CD14-positive monocyte (primary cell): Measurements from ENCODE around the gene PRDM1. TPM values are rescaled to one million over a fixed set of nuclear protein-coding genes. Genes with fewer than 3 reads are reported as not detected.

Experiments
- DNase-seq, 3 donors: peaks; one replicate each; pipeline ENCODE4 v3.0.0-alpha.2; 2011 to 2022
- H2AFZ ChIP-seq: 2 replicates; pipeline ENCODE4 v1.6.0; 2012; ENCODE audit warnings: mild to moderate bottlenecking, low read depth, low read length, inconsistent platforms; ENCODE audit not compliant: insufficient read depth, poor library complexity, severe bottlenecking
- H3K27ac ChIP-seq, 2 donors: 1 replicate in 1 of 2; 2 replicates in 1 of 2; pipeline ENCODE4 v1.5.1; 2012 to 2013; ENCODE audit warnings: low read length in 2 of 2, control low read depth in 1 of 2, inconsistent platforms in 1 of 2, low read depth in 1 of 2, mild to moderate bottlenecking in 1 of 2
- H3K27me3 ChIP-seq, 2 donors: one replicate each; pipeline versions ENCODE4 v1.6.0 to v1.6.1; 2011 to 2013; ENCODE audit warnings: low read length in 2 of 2; ENCODE audit not compliant: control insufficient read depth in 2 of 2, insufficient read depth in 2 of 2
- H3K36me3 ChIP-seq, 2 donors: replicated peaks in 1 of 2; 1 replicate in 1 of 2; 2 replicates in 1 of 2; pipeline versions ENCODE4 v1.5.1 to v1.6.1; 2012 to 2013; ENCODE audit warnings: low read length in 2 of 2, control low read depth in 1 of 2, inconsistent platforms in 1 of 2, mild to moderate bottlenecking in 1 of 2; ENCODE audit not compliant: insufficient read depth in 2 of 2, control insufficient read depth in 1 of 2
- H3K4me1 ChIP-seq, 2 donors: 1 replicate in 1 of 2; 2 replicates in 1 of 2; pipeline versions ENCODE4 v1.5.1 to v1.6.1; 2012 to 2013; ENCODE audit warnings: low read length in 2 of 2, control low read depth in 1 of 2, inconsistent platforms in 1 of 2, mild to moderate bottlenecking in 1 of 2, moderate library complexity in 1 of 2; ENCODE audit not compliant: insufficient read depth in 2 of 2, control insufficient read depth in 1 of 2
- H3K4me2 ChIP-seq: replicated peaks from 2 replicates; pipeline ENCODE3; 2012; ENCODE audit warnings: low read length, moderate library complexity, mild to moderate bottlenecking; ENCODE audit not compliant: poor library complexity, severe bottlenecking; ENCODE audit errors: extremely low read depth
- H3K4me3 ChIP-seq, 3 experiments: fragments of 200-600 bp in 1 of 3; sonication (generic) in 1 of 3; replicated peaks in 1 of 3; 1 replicate in 2 of 3; 2 replicates in 1 of 3; pipeline ENCODE4 v1.5.1; 2011 to 2013; ENCODE audit warnings: low read length in 3 of 3, mild to moderate bottlenecking in 3 of 3, control low read depth in 2 of 3, low read depth in 2 of 3, inconsistent platforms in 1 of 3, moderate library complexity in 1 of 3
- H3K79me2 ChIP-seq: 2 replicates; pipeline ENCODE4 v1.6.0; 2012; ENCODE audit warnings: mild to moderate bottlenecking, control low read depth, inconsistent platforms, low read length, moderate library complexity; ENCODE audit not compliant: insufficient read depth
- H3K9ac ChIP-seq: 2 replicates; pipeline ENCODE4 v1.6.0; 2017; ENCODE audit warnings: low read length, mild to moderate bottlenecking; ENCODE audit not compliant: insufficient read depth, poor library complexity, severe bottlenecking
- H3K9me3 ChIP-seq, 2 donors: replicated peaks in 1 of 2; 1 replicate in 1 of 2; 2 replicates in 1 of 2; pipeline versions ENCODE4 v1.5.1 to v1.6.1; 2012 to 2013; ENCODE audit warnings: low read length in 2 of 2, control low read depth in 1 of 2; ENCODE audit not compliant: control insufficient read depth in 1 of 2, insufficient read depth in 1 of 2
- H4K20me1 ChIP-seq: 2 replicates; pipeline ENCODE4 v1.6.0; 2012; ENCODE audit warnings: mild to moderate bottlenecking, low read length, control low read depth, moderate library complexity; ENCODE audit not compliant: insufficient read depth
- H3K27ac Mint-ChIP-seq, 7 donors: one replicate each; pipeline ENCODE4 v1.8.0; 2020; ENCODE audit warnings: mild to moderate bottlenecking in 7 of 7, mixed read lengths in 7 of 7, moderate library complexity in 6 of 7, inconsistent platforms in 2 of 7
- H3K27me3 Mint-ChIP-seq, 3 donors: one replicate each; pipeline ENCODE4 v1.8.0; 2021 to 2022; ENCODE audit warnings: low read depth in 3 of 3, mild to moderate bottlenecking in 3 of 3, mixed read lengths in 3 of 3, moderate library complexity in 3 of 3, inconsistent platforms in 1 of 3
- H3K36me3 Mint-ChIP-seq, 2 donors: one replicate each; pipeline ENCODE4 v1.8.0; 2020; ENCODE audit warnings: mixed read lengths in 2 of 2, inconsistent platforms in 1 of 2, mild to moderate bottlenecking in 1 of 2
- H3K4me1 Mint-ChIP-seq: one replicate; pipeline ENCODE4 v1.8.0; 2020; ENCODE audit warnings: mild to moderate bottlenecking, mixed read lengths
- H3K4me3 Mint-ChIP-seq, 2 donors: one replicate each; pipeline ENCODE4 v1.8.0; 2020; ENCODE audit warnings: mild to moderate bottlenecking in 2 of 2, mixed read lengths in 2 of 2, moderate library complexity in 1 of 2
- H3K9me3 Mint-ChIP-seq, 7 donors: one replicate each; pipeline ENCODE4 v1.8.0; 2020 to 2022; ENCODE audit warnings: mixed read lengths in 7 of 7, mild to moderate bottlenecking in 6 of 7, moderate library complexity in 6 of 7, inconsistent platforms in 2 of 7
- whole genome bisulfite sequencing: methylation state at CpG from one replicate; pipeline ENCODE4 v1.1.5; 2013; ENCODE audit warnings: missing lambda C conversion rate; ENCODE audit not compliant: insufficient coverage; 5-methylcytosine and 5-hydroxymethylcytosine counted together
- intact Hi-C, 2 donors: fragments of 100-400 bp; cut with micrococcal nuclease; formaldehyde crosslinking; loops; one replicate each; pipeline versions ENCODE4 v1.15.0 to v1.15.1; 2023
- polyA plus RNA-seq, 3 donors: library from polyadenylated mRNA; depleted of rRNA in 1 of 3; unstranded in 2 of 3; stranded (reverse) in 1 of 3; fragments of 300-500 nt in 2 of 3; fragments of >200 nt in 1 of 3; fragmentation: Illumina TruSeq in 2 of 3; gene quantifications; 1 replicate in 2 of 3; 2 replicates in 1 of 3; pipeline ENCODE4 v1.2.3, GENCODE V29; 2012 to 2021
- TF ChIP-seq, protein P1 (sequence below): fragments of 200-600 bp; IDR thresholded peaks from one replicate; pipeline ENCODE4 v1.8.0; 2022; ENCODE audit warnings: antibody characterized with exemption, mild to moderate bottlenecking

Gene PRDM1
- polyA plus RNA-seq, 3 donors = 1.8 to 14.9 (median 5.2) TPM

DNA sequence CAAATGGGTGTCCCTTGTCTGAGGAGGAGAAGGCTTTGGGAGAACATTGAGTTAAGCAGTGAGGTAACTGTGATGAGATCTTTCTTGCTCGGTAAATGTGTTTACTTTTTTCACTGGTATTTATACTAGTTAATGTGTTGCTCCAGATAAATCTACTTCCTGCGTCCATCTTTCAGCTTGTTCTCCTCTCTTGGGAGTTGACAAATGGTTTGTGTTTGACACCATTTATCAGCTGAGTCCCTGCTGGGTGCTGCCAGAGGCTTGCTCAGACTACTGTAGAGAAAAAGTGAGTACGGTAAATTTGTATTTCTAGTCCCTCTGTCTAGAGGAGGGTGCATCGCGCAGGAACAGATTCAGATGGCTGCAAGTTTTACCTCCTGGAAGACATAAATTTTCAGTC lies 8.3 kb upstream of the PRDM1 start:
- no peak overlapping the region for H2AFZ ChIP-seq
- no peaks in the 10 kb centered on the region for H3K36me3 Mint-ChIP-seq

DNA sequence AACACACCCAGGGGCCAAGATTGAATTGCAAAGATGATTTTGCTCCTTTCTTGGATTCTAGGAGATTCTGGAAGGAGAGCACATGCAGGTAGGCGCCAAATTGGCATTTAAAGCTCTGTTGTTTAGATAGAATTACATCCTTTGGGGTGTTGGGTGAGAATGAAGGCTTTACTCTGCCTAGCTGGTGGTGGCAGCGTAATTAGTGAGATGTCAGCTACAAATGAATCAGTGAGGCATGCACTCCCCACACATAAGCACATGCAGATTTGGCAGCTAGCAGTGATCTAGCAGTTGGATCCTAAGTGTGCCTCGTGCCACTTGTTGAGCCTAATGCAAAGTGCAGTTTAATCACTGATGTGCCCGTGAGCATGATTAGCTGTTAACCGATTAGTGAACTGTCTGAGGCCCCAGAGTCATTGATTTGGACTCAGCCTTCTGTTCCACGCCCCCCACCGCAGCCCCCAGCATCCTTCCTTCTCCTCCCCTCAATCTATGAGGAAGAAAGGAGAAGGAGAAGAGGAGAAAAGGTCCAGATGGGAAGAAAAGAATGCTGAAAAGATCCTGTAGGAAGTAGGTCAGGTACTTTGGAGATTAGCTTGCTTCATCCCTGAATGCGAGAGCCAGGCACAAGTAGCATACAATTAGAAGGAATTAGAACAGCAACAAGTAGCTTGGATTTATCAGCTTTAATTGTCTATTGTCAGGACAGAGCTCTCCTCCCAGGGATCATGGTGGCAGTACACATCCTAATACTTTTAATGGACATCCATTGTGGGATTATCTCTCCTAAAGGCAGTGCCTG lies 6.0 kb upstream of the PRDM1 start:
- Mint-ChIP-seq H3K27ac (no peak overlapping the region), H3K36me3 (no peaks in the 10 kb centered on the region), H3K9me3 (no peaks in the 10 kb centered on the region), H3K27me3 (peaks cover 0 to 3% (median 0%) of the 10 kb centered on the region in 3 donors), H3K4me1 (peaks cover 17% of the 10 kb centered on the region), H3K4me3 (no peak overlapping the region)
- Histone ChIP-seq H3K4me3 (no peak overlapping the region), H3K4me2 (no peak overlapping the region), H3K27ac (no peak overlapping the region), H3K79me2 (no peaks in the 10 kb centered on the region), H3K4me1 (peaks cover 16 to 17% of the 10 kb centered on the region in 2 donors), H3K9me3 (no peaks in the 10 kb centered on the region), H3K9ac (no peak overlapping the region), H3K27me3 (no peaks in the 10 kb centered on the region), H2AFZ (no peak overlapping the region), H3K36me3 (no peaks in the 10 kb centered on the region), H4K20me1 (no peaks in the 10 kb centered on the region)
- WGBS = 92% methylated on average over 4 of the region's 8 CpGs
- intact Hi-C loops = loop anchor here (5.0 to 10.0 kb wide), 5 partner anchors 85 to 285 kb away; no protein-coding TSS in a partner anchor
- TF ChIP-seq, protein P1, sequence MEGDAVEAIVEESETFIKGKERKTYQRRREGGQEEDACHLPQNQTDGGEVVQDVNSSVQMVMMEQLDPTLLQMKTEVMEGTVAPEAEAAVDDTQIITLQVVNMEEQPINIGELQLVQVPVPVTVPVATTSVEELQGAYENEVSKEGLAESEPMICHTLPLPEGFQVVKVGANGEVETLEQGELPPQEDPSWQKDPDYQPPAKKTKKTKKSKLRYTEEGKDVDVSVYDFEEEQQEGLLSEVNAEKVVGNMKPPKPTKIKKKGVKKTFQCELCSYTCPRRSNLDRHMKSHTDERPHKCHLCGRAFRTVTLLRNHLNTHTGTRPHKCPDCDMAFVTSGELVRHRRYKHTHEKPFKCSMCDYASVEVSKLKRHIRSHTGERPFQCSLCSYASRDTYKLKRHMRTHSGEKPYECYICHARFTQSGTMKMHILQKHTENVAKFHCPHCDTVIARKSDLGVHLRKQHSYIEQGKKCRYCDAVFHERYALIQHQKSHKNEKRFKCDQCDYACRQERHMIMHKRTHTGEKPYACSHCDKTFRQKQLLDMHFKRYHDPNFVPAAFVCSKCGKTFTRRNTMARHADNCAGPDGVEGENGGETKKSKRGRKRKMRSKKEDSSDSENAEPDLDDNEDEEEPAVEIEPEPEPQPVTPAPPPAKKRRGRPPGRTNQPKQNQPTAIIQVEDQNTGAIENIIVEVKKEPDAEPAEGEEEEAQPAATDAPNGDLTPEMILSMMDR = no peak
- no peak for DNase-seq

More for the DNA sequence above, 8.3 kb upstream of the PRDM1 start:
- Mint-ChIP-seq H3K27ac (no peak overlapping the region), H3K27me3 (peaks cover 0 to 3% (median 0%) of the 10 kb centered on the region in 3 donors), H3K4me1 (peaks cover 3% of the 10 kb centered on the region), H3K9me3 (no peaks in the 10 kb centered on the region), H3K4me3 (no peak overlapping the region)
- no peak overlapping the region for H3K4me2 ChIP-seq
- intact Hi-C loops = no loop called here
- TF ChIP-seq, protein P1 = no peak
- H3K27me3 ChIP-seq = no peaks in the 10 kb centered on the region
- H3K9ac ChIP-seq = no peak overlapping the region
- WGBS = 80% methylated on average over 1 of the region's 5 CpGs
- H4K20me1 ChIP-seq = no peaks in the 10 kb centered on the region
- no peak for DNase-seq
- H3K4me1 ChIP-seq = no peaks in the 10 kb centered on the region
- H3K36me3 ChIP-seq = no peaks in the 10 kb centered on the region
- no peak overlapping the region for H3K27ac ChIP-seq
- H3K79me2 ChIP-seq = no peaks in the 10 kb centered on the region
- no peak overlapping the region for H3K4me3 ChIP-seq
- no peaks in the 10 kb centered on the region for H3K9me3 ChIP-seq
